ENCODE results near the gene LYZL1. TPM values are rescaled to one million over a fixed set of nuclear protein-coding genes. Genes with fewer than 3 reads are reported as not detected.

The LYZL1 gene
- not detected in 2 replicates for total RNA-seq

DNA sequence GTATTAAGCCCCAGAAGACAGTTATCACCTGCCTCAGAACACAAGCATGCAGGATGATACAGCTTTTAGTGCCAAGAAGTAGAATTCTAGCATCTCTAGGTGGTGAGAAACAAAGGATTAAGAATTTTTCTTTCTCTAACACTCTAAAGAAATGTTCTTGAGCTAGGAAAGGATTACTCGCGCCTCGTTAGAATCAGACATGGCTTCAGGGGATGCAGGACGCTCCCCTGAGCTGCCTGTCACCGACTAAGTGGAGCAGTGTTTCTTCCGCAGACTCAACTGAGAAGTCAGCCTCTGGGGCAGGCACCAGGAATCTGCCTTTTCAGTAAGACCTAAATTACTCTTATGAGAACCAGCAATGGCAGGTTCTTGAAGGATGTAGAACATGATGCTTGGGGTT lies at the start of gene LYZL1:
TSS of gene LYZL1 (plus strand) at position 165 of the 400 bp plus-strand sequence. CDS start 2,798 bp downstream, outside the sequence.

Measured in smooth muscle cell of the pulmonary artery (primary cell).